SK-N-SH (cell line): ENCODE data around the gene SPATA3. TPM values are rescaled to one million over a fixed set of nuclear protein-coding genes. Genes with fewer than 3 reads are reported as not detected.

Source experiments
- CTCF ChIA-PET: fragments of 300-600, 350-600 bp; formaldehyde crosslinking; extraction: SDS; loops from one replicate; lab custom pipeline; 2021; lab: Yijun Ruan, JAX
- POLR2A ChIA-PET: fragments of 350-600 bp; sonication (Branson Sonifier 250); formaldehyde crosslinking; extraction: SDS; loops from one replicate; lab custom pipeline; 2020; ENCODE audit warnings: antibody characterized with exemption, inconsistent platforms; lab: Yijun Ruan, JAX
- DNase-seq: peaks from one replicate; pipeline ENCODE4 v3.0.0; 2012
- H2AFZ ChIP-seq: fragments of 200-600 bp; sonication (generic); 2 replicates; pipeline ENCODE4 v1.8.1; 2016; ENCODE audit warnings: antibody characterized with exemption, mild to moderate bottlenecking, low read depth
- H3F3A ChIP-seq: fragments of 200-600 bp; sonication (generic); replicated peaks from 2 replicates; pipeline ENCODE3; 2016; ENCODE audit warnings: antibody characterized with exemption, mild to moderate bottlenecking; ENCODE audit not compliant: insufficient read depth
- H3K27ac ChIP-seq, 2 experiments: fragments of 200-500 bp in 1 of 2; fragments of 200-600 bp in 1 of 2; sonication (Bioruptor generic) in 1 of 2; sonication (generic), shearing (Covaris generic) in 1 of 2; 2 replicates each; pipeline versions ENCODE4 v1.5.1 to v1.6.1; 2014 to 2016; ENCODE audit warnings: low read depth in 2 of 2, inconsistent platforms in 1 of 2, low read length in 1 of 2, mild to moderate bottlenecking in 1 of 2, mixed read lengths in 1 of 2
- H3K27me3 ChIP-seq: fragments of 200-600 bp; sonication (generic), shearing (Covaris generic); 2 replicates; pipeline ENCODE4 v1.6.1; 2016; ENCODE audit warnings: mixed run types; ENCODE audit not compliant: insufficient read depth
- H3K36me3 ChIP-seq, 2 experiments: fragments of 200-500 bp in 1 of 2; fragments of 200-600 bp in 1 of 2; sonication (Bioruptor generic) in 1 of 2; sonication (generic) in 1 of 2; replicated peaks in 1 of 2; 2 replicates each; pipeline versions ENCODE3 to v1.5.1; 2014 to 2016; ENCODE audit warnings: low read length in 1 of 2, mild to moderate bottlenecking in 1 of 2; ENCODE audit not compliant: insufficient read depth in 2 of 2, control insufficient read depth in 1 of 2
- H3K4me1 ChIP-seq, 2 experiments: fragments of 200-500 bp in 1 of 2; fragments of 200-600 bp in 1 of 2; sonication (Bioruptor generic) in 1 of 2; sonication (generic), shearing (Covaris generic) in 1 of 2; 2 replicates each; pipeline versions ENCODE4 v1.5.1 to v1.6.1; 2014 to 2016; ENCODE audit warnings: low read depth in 1 of 2, low read length in 1 of 2, mixed run types in 1 of 2; ENCODE audit not compliant: insufficient read depth in 2 of 2, control insufficient read depth in 1 of 2
- H3K4me2 ChIP-seq: fragments of 200-600 bp; sonication (generic), shearing (Covaris generic); 2 replicates; pipeline ENCODE4 v1.6.1; 2017; ENCODE audit warnings: mixed run types
- H3K4me3 ChIP-seq, 2 experiments: fragments of 200-500 bp in 1 of 2; fragments of 200-600 bp in 1 of 2; sonication (Bioruptor generic) in 1 of 2; sonication (generic), shearing (Covaris generic) in 1 of 2; 2 replicates each; pipeline versions ENCODE4 v1.5.1 to v1.8.1; 2014 to 2016; ENCODE audit warnings: low read depth in 2 of 2, inconsistent platforms in 1 of 2, low read length in 1 of 2, mild to moderate bottlenecking in 1 of 2, mixed read lengths in 1 of 2, moderate library complexity in 1 of 2
- H3K79me2 ChIP-seq: fragments of 200-600 bp; sonication (generic); 2 replicates; pipeline ENCODE4 v1.8.1; 2017; ENCODE audit warnings: mild to moderate bottlenecking; ENCODE audit not compliant: insufficient read depth
- H3K9ac ChIP-seq: fragments of 200-600 bp; sonication (generic); 2 replicates; pipeline ENCODE4 v1.6.1; 2017; ENCODE audit warnings: mixed run types
- H3K9me2 ChIP-seq: fragments of 200-600 bp; sonication (generic); 2 replicates; pipeline ENCODE4 v1.6.1; 2017; ENCODE audit warnings: mixed run types
- H3K9me3 ChIP-seq: fragments of 200-600 bp; sonication (generic); 2 replicates; pipeline ENCODE4 v1.6.1; 2017; ENCODE audit warnings: mixed run types, mild to moderate bottlenecking, moderate library complexity
- H4K20me1 ChIP-seq: fragments of 200-600 bp; sonication (generic); 2 replicates; pipeline ENCODE4 v1.6.1; 2017; ENCODE audit warnings: mild to moderate bottlenecking, mixed run types; ENCODE audit not compliant: insufficient read depth
- CHD2 ChIP-seq: fragments of 150-350 bp; IDR thresholded peaks from 2 replicates; pipeline ENCODE4 v1.6.1; 2018; ENCODE audit warnings: low read length; ENCODE audit not compliant: partially characterized antibody
- ELF1 ChIP-seq: IDR thresholded peaks from 2 replicates; pipeline ENCODE4 v1.4.0; 2012
- EP300 ChIP-seq, 2 experiments: IDR thresholded peaks; 2 replicates each; pipeline versions ENCODE4 v1.4.0 to v1.6.1; 2012; ENCODE audit warnings: borderline replicate concordance in 1 of 2, low read depth in 1 of 2, low read length in 1 of 2
- EZH2phosphoT487 ChIP-seq: fragments of 200-600 bp; sonication (generic); IDR thresholded peaks from 2 replicates; pipeline ENCODE4 v1.6.1; 2017; ENCODE audit warnings: low read depth, mixed run types, mild to moderate bottlenecking, antibody characterized with exemption, moderate library complexity, borderline replicate concordance
- FOXJ3 ChIP-seq: sonication (generic); formaldehyde crosslinking; IDR thresholded peaks from 2 replicates; pipeline ENCODE4 v1.5.1; 2020; ENCODE audit warnings: mild to moderate bottlenecking, missing genetic modification reagents
- MXI1 ChIP-seq: IDR thresholded peaks from 2 replicates; pipeline ENCODE4 v1.6.1; 2012; ENCODE audit warnings: mild to moderate bottlenecking, low read depth, low read length, improper control_type of control experiment
- NRF1 ChIP-seq: IDR thresholded peaks from 2 replicates; pipeline ENCODE4 v1.6.1; 2012; ENCODE audit warnings: low read depth, mild to moderate bottlenecking, low read length
- POLR2AphosphoS5 ChIP-seq: IDR thresholded peaks from 2 replicates; pipeline ENCODE4 v1.6.1; 2012; ENCODE audit warnings: low read depth, low read length
- RCOR1 ChIP-seq: fragments of 150-350 bp; IDR thresholded peaks from 2 replicates; pipeline ENCODE4 v1.6.1; 2017; ENCODE audit warnings: antibody characterized with exemption, low read length
- RFX5 ChIP-seq: IDR thresholded peaks from 2 replicates; pipeline ENCODE4 v1.6.1; 2012; ENCODE audit warnings: mild to moderate bottlenecking, improper control_type of control experiment, low read length
- RXRA ChIP-seq: IDR thresholded peaks from 2 replicates; pipeline ENCODE4 v1.4.0; 2012; ENCODE audit warnings: low read depth, mild to moderate bottlenecking, borderline replicate concordance
- SIN3A ChIP-seq: IDR thresholded peaks from 2 replicates; pipeline ENCODE4 v1.6.1; 2012; ENCODE audit warnings: low read depth, mild to moderate bottlenecking, low read length, moderate library complexity, borderline replicate concordance
- TEAD4 ChIP-seq: IDR thresholded peaks from 2 replicates; pipeline ENCODE4 v1.4.0; 2012; ENCODE audit warnings: mild to moderate bottlenecking, borderline replicate concordance; ENCODE audit not compliant: insufficient read depth
- WGBS: methylation state at CpG from one replicate; pipeline ENCODE4 v1.1.6; 2017; ENCODE audit warnings: low lambda C conversion rate; 5-methylcytosine and 5-hydroxymethylcytosine counted together
- polyA plus RNA-seq, 3 experiments: library from polyadenylated mRNA; depleted of rRNA; stranded (reverse); fragments of >200 nt; gene quantifications; 2 replicates each; pipeline ENCODE4 v1.2.3, GENCODE V29; 2012
- TF ChIP-seq, protein P1 (sequence below): IDR thresholded peaks from 2 replicates; pipeline ENCODE4; 2012
- TF ChIP-seq, protein P2 (sequence below): fragments of 150-350 bp; IDR thresholded peaks from 2 replicates; pipeline ENCODE4 v1.6.1; 2017; ENCODE audit warnings: antibody characterized with exemption, low read length, low read depth, borderline replicate concordance
- TF ChIP-seq, protein P3 (sequence below): fragments of 200-600 bp; sonication (generic); IDR thresholded peaks from 2 replicates; pipeline ENCODE4 v1.6.1; 2017; ENCODE audit warnings: antibody characterized with exemption, mild to moderate bottlenecking, moderate library complexity
- TF ChIP-seq, protein P4 (sequence below): IDR thresholded peaks from 2 replicates; pipeline ENCODE4 v1.4.0; 2012; ENCODE audit warnings: low read depth, borderline replicate concordance
- TF ChIP-seq, protein P5 (sequence below): IDR thresholded peaks from 2 replicates; pipeline ENCODE4 v1.4.0; 2012; ENCODE audit warnings: low read depth, borderline replicate concordance

SPATA3 gene
- polyA plus RNA-seq, 1 of the 3 experiments (the other 2 are of a cell fraction) = not detected

DNA sequence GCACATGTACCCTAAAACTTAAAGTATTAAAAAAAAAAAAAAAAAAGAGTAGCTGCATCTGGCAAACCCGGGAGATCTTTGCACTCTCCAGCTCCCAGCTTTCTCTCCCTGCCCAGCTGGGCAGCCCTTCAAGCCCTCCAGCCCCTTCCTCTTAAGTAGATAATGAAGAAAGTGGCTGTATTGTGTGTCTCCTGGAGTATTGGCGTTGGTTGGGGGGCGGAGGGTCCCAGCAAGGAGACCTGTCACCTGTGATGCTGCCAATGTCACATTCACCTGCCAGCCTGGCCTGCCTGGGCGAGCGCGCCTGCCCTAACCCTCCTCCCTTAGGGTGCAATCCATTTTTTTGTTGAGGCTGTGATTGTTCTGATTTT, 43.4 kb downstream of the SPATA3 start:
- Histone ChIP-seq H4K20me1 (no peaks in the 10 kb centered on the region), H3K9me3 (no peaks in the 10 kb centered on the region), H3K4me2 (no peak overlapping the region), H3K27me3 (peaks cover 25% of the 10 kb centered on the region), H3K4me1 (peaks cover 0 to 6% of the 10 kb centered on the region in 2 experiments; a peak in 1 of 4 replicates), H3K9ac (no peak overlapping the region), H2AFZ (no peak overlapping the region), H3K27ac (no peak overlapping the region), H3K4me3 (no peak overlapping the region), H3K36me3 (no peaks in the 10 kb centered on the region), H3F3A (no peaks in the 10 kb centered on the region), H3K9me2 (no peaks in the 10 kb centered on the region), H3K79me2 (no peaks in the 10 kb centered on the region)
- ChIA-PET CTCF (interaction anchor here (1.0 to 6.6 kb wide), 5 partner anchors 11 to 215 kb away, joined by 3 to 39 read pairs (median 4); no protein-coding TSS in a partner anchor), POLR2A (no interaction called here)
- DNase-seq = no peak
- 99% methylated on average over 6 of the region's 6 CpGs for WGBS
- TF ChIP-seq RCOR1 (no peak), POLR2AphosphoS5 (no peak), MXI1 (no peak), EZH2phosphoT487 (no peak), EP300 (IDR thresholded peaks at IDR 0.05; ENCODE audit: borderline replicate concordance in 1 of 2, low read depth in 1 of 2, low read length in 1 of 2) (no peak), NRF1 (no peak), CHD2 (no peak), FOXJ3 (CRISPR knock-in tag) (no peak)
- TF ChIP-seq, protein P1, sequence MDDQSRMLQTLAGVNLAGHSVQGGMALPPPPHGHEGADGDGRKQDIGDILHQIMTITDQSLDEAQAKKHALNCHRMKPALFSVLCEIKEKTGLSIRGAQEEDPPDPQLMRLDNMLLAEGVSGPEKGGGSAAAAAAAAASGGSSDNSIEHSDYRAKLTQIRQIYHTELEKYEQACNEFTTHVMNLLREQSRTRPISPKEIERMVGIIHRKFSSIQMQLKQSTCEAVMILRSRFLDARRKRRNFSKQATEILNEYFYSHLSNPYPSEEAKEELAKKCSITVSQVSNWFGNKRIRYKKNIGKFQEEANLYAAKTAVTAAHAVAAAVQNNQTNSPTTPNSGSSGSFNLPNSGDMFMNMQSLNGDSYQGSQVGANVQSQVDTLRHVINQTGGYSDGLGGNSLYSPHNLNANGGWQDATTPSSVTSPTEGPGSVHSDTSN = no peak
- TF ChIP-seq, protein P2, sequence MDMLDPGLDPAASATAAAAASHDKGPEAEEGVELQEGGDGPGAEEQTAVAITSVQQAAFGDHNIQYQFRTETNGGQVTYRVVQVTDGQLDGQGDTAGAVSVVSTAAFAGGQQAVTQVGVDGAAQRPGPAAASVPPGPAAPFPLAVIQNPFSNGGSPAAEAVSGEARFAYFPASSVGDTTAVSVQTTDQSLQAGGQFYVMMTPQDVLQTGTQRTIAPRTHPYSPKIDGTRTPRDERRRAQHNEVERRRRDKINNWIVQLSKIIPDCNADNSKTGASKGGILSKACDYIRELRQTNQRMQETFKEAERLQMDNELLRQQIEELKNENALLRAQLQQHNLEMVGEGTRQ = no peak
- TF ChIP-seq, protein P3, sequence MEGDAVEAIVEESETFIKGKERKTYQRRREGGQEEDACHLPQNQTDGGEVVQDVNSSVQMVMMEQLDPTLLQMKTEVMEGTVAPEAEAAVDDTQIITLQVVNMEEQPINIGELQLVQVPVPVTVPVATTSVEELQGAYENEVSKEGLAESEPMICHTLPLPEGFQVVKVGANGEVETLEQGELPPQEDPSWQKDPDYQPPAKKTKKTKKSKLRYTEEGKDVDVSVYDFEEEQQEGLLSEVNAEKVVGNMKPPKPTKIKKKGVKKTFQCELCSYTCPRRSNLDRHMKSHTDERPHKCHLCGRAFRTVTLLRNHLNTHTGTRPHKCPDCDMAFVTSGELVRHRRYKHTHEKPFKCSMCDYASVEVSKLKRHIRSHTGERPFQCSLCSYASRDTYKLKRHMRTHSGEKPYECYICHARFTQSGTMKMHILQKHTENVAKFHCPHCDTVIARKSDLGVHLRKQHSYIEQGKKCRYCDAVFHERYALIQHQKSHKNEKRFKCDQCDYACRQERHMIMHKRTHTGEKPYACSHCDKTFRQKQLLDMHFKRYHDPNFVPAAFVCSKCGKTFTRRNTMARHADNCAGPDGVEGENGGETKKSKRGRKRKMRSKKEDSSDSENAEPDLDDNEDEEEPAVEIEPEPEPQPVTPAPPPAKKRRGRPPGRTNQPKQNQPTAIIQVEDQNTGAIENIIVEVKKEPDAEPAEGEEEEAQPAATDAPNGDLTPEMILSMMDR = no peak

DNA sequence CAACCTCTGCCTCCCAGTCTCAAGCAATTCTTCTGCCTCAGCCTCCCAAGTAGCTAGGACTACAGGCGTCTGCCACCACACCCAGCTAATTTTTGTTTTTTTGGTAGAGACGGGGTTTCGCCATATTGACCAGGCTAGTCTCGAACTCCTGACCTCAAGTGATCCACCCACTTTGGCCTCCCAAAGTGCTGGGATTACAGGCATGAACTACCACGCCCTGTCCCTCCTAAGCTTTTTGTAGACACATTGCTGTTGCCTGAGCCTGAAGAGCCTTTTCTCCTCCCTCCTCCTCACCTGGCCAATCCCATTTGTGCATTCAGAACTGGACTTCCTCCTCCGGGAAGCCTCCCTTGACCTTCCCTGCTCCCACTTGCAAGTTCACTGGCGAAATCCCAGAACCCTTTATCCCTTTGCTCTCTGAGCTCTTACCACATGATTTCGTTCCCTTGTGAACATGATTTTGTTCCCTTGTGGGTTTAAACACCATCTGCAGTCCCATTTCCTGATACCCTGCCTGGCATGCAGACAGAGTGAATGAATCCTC, 44.0 kb downstream of the SPATA3 start:
- Histone ChIP-seq H3K4me1 (peaks cover 0 to 6% of the 10 kb centered on the region in 2 experiments; a peak in 1 of 4 replicates), H3K27ac (no peak overlapping the region), H3K36me3 (no peaks in the 10 kb centered on the region), H3K9me3 (no peaks in the 10 kb centered on the region), H3K9me2 (no peaks in the 10 kb centered on the region), H3K27me3 (peaks cover 25% of the 10 kb centered on the region), H3K79me2 (no peaks in the 10 kb centered on the region), H3K4me3 (no peak overlapping the region), H3F3A (no peaks in the 10 kb centered on the region), H3K9ac (no peak overlapping the region), H2AFZ (no peak overlapping the region), H3K4me2 (no peak overlapping the region), H4K20me1 (no peaks in the 10 kb centered on the region)
- ChIA-PET CTCF (interaction anchor here (1.8 to 6.6 kb wide), 2 partner anchors 13 to 53 kb away, joined by 8 to 39 read pairs; no protein-coding TSS in a partner anchor), POLR2A (no interaction called here)
- DNase-seq = no peak
- 84% methylated on average over 8 of the region's 8 CpGs for WGBS
- TF ChIP-seq SIN3A (no peak), ELF1 (no peak), FOXJ3 (CRISPR knock-in tag) (no peak), RFX5 (no peak), TEAD4 (no peak), RXRA (no peak), EZH2phosphoT487 (no peak), POLR2AphosphoS5 (no peak), NRF1 (no peak)
- TF ChIP-seq, protein P4, sequence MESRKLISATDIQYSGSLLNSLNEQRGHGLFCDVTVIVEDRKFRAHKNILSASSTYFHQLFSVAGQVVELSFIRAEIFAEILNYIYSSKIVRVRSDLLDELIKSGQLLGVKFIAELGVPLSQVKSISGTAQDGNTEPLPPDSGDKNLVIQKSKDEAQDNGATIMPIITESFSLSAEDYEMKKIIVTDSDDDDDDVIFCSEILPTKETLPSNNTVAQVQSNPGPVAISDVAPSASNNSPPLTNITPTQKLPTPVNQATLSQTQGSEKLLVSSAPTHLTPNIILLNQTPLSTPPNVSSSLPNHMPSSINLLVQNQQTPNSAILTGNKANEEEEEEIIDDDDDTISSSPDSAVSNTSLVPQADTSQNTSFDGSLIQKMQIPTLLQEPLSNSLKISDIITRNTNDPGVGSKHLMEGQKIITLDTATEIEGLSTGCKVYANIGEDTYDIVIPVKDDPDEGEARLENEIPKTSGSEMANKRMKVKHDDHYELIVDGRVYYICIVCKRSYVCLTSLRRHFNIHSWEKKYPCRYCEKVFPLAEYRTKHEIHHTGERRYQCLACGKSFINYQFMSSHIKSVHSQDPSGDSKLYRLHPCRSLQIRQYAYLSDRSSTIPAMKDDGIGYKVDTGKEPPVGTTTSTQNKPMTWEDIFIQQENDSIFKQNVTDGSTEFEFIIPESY = no peak
- TF ChIP-seq, protein P5, sequence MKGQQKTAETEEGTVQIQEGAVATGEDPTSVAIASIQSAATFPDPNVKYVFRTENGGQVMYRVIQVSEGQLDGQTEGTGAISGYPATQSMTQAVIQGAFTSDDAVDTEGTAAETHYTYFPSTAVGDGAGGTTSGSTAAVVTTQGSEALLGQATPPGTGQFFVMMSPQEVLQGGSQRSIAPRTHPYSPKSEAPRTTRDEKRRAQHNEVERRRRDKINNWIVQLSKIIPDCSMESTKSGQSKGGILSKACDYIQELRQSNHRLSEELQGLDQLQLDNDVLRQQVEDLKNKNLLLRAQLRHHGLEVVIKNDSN = no peak
